ENCODE measurements around the gene ARPC5L.

- TF ChIP-seq POLR2AphosphoS5 (IDR thresholded peaks at IDR 0.05) = no peak
- no peak for TF ChIP-seq POLR2A (IDR thresholded peaks at IDR 0.05)
Measured at GRCh38 chr9:124869466-124869985, 7.6 kb downstream of the ARPC5L start.

Data from spleen (tissue), 3 donors.